ENCODE measurements around the gene OAT.

The OAT gene

DNA sequence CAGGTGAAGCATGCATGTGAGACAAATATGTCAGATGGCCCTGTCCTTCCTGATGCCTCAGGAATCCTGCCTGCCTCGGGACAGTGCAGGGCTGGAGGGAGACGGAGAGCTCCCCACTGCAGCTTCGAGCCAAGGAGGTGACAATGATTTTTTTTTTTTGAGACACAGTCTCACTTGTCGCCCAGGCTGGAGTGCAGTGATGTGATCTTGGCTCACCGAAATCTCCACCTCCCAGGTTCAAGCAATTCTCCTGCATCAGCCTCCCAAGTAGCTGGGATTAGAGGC lies 68.8 kb downstream of the OAT start:
- no peak for DNase-seq

DNA sequence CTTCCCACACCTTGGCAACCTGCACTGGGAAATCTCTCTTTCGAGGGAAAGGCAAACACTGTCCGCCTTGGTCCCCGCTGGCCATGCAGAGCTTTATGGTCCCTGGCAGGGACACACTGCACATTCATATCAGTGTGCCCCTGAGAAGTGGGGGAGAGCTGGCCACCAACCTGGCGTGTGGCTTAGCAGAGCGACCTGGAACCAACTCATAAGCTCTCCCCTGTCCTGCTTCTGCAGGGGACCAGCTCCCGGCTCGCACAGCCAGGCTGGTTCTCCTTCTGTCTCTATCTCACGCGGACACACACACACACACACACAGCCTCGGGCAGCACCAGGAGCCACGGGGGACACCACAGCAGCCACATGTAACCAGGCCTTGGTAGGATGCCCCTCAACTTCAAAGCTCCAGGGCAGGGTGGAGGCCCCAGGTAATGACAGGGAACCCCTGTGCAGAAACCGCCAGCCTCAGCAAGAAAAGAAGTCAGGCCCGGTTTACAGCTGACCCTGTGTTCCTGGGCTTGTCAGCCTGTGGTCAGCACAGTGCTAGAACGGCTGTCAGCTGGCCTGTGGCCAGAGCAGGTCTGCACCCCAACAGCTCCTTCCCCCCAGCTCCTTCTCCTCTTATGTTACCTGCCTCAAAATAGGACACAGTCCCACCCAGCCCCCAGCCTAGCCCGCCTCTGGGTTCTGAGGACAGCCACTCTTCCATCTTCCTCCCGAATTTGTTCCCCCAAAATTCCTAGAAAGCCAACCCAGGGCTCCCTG lies 69.3 kb downstream of the OAT start:
- peak; percentile 43 for DNase-seq

DNA sequence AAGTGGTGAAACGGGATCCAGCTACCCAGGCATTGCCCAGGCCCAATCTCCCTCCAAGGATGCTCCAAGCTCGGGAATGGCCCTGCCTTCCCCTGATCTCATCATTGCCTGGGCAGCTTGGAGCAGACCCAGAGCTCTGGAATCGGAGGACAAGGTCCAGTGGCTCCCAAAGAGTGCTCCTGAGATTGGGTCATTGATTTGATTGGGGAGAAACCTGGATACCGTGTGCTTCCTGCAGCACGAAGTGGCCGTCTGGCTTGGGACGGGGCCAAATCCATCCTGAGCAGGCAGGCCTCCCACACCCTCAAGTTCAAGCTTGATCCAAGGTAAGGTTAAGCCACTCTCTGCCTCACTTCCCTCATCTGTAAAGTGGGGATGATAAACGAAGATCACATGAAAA lies 69.9 kb downstream of the OAT start:
- DNase-seq = no peak

DNA sequence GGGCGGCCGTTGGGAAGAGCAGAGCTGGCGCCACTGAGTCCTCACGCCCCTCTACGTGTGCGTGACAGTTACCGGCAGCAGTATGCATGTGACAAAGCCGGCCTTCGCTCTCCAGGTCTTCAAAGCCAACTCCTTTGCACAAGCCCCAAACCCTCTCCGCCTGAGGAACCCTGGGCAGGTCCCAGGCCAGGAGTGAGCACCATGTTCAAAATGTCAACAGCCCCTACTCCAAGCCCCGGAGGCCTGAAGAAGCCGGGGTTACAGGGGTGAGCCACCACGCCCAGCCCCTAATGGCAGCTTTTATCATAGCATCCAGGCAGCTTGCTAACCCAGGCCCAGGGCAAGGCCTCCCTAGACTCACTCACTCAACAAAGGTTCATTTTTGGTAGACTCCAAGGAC lies 70.8 kb downstream of the OAT start:
- DNase-seq = no peak
